CD4-positive, alpha-beta T cell treated with Interleukin-6 at 100 ng/mL for 8 hours (primary cell): ENCODE measurements around the gene MROH7.
"Not testable (repeated sequence)": the region's sequence is repeated elsewhere in the genome, so short reads cannot be mapped to it uniquely, and the experiment has no call there.

Source experiments
- DNase-seq: peaks from one replicate; pipeline ENCODE4 v3.0.0-alpha.2; 2020; ENCODE audit warnings: mixed read lengths, low spot score

The MROH7 gene

DNA sequence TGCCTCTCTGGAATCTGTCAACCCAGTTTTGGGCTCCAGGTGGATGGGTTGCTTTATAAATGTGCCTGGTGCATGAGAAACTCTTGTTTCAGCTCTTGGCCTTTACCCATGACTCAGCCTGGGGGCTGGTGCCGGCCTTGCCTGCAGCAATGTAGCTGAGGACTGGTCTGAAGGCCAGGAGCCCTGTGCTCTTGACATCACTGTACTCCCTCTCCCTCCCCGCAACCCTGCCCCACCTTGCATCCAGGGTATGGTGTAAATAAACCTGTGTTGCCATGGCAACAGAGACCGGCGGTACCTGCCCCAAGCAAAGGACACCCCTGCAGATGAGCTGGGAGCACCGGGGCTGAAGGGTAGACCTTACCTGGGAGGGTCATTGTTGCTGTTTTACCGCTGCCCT is 31.5 kb upstream of the MROH7 start:
- DNase-seq, result no peak

DNA sequence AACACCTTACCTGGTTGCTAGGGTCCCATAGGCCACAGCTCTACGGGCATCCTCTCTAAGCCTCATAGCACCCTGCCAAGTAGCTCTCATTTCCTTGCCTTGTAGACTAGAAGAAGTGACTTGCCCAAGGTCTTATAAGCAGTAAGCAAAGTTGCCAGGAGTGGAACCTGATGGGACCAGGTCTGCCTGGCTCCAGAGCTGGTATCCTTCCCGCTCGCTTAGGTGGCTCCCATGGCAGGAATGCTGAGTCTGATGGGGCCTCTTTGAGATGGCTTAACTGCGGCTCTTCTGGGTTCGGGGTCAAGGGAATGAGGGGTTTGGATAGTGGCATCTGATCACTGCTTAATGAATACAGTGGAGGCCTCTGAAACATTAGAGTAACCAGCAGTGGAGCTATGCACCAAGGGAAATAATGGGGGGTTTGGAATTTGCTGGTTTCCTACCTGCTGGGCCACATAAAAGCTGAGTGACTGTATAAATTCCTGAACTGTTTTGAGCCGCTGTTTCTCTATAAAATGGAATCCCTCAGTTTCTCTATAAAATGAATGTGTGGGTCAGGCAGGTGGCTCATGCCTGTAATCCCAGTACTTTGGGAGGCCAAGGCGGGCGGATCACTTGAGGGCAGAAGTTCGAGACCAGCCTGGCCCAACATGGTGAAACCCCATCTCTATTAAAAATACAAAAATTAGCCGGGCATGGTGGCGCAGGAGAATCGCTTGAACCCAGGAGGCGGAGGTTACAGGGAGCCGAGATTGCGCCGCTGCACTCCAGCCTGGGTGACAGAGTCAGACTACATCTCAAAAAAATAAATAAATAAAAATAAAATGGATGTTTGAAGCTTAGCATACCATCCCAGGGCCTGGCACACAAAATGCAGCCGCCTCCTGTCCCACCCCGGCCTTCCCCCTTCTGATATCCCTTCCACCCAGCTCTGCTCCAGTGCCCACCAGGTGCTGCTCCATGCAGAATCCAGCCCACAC is 30.7 kb upstream of the MROH7 start:
- no peak for DNase-seq

DNA sequence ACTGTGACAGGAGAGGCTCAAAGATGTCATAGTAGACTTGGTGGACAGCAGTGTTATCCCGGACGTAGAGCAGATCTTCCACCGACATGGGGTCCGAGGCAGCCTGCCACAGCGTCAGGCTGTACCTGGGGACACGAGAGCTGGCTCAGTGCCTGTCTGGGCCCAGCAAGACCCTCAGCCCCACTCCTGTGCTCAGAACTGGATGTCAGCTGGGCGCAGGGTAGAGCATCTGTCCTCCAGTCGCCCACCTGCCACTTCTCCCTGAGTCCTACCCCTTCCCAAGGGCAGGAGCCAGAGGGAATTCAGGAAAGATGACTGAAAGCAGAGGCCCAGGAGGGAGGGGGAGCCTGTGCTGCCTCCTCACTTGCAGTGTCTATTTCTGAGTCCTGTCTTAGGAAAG is 30.0 kb upstream of the MROH7 start:
- DNase-seq, result no peak

DNA sequence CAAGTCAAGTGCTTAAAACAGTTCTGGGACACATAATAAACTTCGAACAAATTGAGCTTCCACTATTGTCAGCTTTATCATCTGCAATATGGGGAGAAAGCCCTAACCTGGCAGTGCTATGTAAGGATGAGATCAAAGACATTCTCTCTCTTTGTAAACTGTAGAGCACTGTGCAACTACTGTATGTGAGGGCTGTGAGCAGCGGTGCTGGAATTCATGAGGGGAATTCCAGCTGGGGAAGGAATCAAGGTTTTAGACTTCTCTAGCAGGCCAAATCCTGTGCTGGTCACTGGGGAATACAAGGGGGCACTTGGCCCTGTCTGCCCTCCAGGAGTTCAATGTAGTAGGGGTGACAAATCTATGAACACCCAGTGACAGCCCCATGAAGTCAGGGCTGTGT is 27.6 kb upstream of the MROH7 start:
- no peak for DNase-seq

DNA sequence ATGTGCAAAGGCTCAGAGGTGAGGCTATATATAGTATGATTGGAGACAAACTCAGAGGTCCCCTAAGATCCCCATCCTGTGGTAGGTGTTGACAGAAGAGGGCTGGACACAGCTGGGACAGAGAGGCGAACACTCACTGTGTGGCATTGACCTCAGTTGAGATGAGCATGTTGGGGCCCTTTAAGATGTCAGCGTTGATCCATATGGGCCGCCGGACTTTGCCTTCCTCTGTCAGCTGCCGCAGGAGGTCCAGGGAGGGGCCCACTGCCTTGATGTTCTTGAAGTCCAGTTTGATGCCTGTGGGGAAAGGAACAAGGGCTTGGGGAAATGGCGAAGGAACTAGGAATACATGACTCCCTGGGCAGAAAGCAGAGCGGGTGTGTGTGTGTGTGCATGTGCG is 27.0 kb upstream of the MROH7 start:
- no peak for DNase-seq

DNA sequence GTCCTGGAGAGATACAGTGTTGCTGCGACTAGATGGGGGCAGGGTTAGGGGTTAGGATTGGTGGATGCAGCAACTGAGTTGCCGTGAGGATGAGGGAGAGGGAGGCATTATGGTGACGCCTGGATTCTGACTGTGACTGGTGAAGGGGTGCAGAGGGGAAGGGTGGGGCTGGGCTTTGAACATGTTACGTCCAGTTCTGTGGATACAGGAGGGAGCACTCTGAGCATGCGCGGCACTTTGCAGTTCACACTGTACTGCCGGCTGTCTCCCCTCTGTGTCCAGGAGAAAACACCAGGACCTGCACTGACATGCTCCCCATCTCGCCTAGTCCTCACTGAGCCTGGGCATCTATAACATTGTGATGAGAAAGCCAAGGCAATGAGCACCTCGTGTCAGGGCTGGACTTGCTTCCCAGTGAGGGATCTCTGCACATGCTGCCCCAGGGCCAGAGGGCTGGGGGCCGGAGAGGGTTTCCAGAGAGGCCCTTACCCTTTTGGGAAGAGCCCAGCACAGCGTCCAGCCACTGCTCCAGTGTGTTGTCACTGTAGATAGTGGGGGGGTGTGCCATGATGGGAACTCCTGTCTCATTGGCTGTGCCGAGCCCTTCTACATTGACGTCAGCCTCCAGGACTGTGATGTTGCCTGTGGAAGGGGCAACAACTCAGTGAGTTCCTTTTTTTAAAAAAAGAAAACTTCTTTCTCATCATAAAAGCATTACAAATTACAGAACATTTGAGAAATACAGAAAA is 25.9 kb upstream of the MROH7 start:
- DNase-seq, result no peak

DNA sequence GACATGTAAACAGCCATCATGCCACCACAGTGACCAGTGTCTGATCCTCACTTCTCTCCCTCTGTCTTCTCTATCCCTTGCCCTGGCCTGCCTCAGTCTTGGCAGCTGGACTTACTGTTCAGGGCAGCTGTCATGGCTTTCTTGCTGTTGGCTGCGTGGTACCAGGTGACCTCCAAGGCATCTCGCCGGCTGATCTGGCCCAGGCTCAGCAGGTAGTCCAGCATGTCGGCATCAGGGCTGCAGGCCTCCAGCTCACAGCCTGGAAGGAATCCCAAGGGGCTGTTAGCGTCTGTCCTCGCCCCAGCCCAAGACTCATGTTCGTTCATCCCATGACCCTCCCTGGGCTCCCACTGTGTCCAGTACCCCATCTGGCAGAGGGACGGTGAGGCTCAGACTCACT is 21.8 kb upstream of the MROH7 start:
- DNase-seq, result no peak

DNA sequence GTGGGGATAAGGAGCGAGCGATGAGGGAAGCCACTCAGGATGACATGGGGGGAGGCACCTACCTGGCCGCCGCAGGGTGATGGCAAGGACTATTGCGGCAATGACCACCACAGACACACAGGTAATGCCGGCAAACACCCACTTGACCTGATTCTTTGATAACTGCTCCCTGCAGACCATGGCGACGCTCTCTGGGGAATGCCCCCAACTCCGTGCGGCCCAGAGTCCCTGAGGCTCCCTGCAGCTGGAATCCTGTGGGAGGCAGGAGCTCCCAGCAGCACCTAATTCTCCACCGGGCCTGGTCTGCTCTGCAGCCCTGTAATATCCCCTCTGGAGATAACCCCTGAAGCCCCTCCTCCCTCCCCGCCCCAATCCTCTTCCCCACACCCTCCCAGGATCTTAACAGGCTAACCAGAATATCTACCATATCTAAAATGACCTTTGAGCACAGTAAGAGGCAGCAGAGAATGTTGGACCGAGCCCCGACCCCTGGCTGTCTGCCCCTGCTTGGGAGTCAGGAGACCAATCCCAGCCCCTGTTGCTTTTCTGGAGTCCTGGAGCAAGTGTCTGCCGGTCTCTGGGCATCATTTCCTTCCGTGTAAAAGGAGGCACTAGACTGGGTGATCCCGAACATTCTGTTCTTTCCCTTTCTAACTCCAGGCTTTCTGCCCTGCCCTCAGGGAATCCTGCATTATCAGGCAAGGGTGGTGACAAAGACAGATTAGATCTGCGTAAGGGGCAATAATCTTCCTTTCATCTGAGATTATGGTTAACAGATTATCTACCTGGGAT is 18.2 kb upstream of the MROH7 start, which contains the start of gene FAM151A:
Gene FAM151A (minus strand): TSS at position 310 of the 792 bp plus-strand sequence. CDS start 130 bp downstream, at position 180.
- no peak for DNase-seq

DNA sequence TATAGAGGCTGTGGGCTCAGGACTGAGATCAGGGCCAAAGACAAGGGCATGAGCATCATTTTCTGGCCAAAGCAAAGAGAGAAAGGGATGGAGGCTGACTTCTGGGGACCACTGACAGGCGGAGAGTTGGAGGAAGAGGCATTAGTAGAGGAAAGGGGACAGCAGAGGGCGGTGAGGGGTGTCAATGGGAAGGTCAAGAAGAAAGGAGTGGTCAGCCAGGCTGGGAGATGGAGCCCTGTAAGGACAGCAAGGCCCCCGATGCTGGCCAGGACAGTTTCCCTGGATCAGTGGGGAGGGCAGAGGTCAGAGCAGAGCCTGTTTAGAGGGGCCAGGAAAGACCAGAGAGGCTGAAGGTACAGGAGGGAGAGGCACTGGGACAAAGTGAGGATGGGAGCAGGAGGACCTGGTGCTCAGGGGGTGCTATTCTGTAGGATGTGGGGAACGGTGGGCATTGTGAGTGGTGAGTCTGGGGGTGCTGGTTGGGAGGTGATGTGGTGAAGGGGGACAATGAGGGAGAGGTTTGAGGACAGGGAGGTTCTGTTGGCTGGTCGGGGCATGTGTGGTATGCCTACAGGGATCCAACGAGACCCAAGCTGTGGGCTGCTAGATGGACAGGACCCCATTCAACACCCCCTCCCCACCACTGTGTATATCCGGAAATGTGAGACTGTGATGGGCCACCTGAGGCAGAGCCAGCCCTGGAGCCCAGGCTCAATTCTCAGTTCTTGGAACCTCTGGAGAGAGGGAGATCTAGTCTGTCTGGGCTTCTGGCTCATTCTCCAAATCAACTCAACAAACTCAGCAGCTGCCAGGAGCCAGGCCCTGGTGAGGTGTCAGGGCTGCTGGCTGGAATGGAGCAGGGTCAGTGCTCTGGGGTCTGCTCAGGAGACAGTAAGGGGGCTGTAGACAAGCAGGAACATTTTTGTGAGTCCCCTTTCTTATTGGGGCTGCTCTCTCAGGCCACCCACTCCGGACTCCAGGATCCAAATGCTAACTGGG is 16.8 kb upstream of the MROH7 start:
- DNase-seq, result no peak

DNA sequence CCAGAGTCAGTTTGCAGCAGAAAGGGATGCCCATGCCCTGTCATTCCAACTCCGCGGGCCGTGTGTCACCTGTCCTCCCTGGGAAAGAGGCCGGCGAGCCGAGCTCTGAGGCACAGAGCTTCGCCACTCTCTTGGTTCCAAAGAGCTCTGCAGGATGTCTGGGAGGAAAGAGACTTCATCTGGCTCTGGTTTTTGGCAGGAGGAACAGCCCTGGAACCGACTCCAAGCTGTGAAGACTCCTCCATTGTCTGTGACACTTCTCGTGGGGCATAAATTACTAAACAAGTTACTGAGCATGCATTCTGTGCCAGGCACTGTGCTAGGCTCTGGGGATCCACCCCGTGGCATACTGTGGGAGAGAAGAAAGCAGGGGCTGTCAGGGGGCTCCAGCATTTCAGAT is 14.4 kb upstream of the MROH7 start:
- DNase-seq, result no peak

DNA sequence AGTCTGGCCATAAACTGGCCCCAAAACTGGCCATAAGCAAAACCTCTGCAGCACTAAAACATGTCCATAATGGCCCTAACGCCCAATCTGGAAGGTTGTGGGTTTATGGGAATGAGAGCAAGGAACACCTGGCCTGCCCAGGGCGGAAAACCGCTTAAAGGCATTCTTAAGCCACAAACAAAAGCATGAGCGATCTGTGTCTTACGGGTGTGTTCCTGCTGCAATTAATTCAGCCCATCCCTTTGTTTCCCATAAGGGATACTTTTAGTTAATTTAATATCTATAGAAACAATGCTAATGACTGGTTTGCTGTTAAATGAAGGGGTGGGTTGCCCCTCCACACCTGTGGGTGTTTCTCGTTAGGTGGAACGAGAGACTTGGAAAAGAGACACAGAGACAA is 5.8 kb upstream of the MROH7 start:
- not testable (repeated sequence) for DNase-seq

DNA sequence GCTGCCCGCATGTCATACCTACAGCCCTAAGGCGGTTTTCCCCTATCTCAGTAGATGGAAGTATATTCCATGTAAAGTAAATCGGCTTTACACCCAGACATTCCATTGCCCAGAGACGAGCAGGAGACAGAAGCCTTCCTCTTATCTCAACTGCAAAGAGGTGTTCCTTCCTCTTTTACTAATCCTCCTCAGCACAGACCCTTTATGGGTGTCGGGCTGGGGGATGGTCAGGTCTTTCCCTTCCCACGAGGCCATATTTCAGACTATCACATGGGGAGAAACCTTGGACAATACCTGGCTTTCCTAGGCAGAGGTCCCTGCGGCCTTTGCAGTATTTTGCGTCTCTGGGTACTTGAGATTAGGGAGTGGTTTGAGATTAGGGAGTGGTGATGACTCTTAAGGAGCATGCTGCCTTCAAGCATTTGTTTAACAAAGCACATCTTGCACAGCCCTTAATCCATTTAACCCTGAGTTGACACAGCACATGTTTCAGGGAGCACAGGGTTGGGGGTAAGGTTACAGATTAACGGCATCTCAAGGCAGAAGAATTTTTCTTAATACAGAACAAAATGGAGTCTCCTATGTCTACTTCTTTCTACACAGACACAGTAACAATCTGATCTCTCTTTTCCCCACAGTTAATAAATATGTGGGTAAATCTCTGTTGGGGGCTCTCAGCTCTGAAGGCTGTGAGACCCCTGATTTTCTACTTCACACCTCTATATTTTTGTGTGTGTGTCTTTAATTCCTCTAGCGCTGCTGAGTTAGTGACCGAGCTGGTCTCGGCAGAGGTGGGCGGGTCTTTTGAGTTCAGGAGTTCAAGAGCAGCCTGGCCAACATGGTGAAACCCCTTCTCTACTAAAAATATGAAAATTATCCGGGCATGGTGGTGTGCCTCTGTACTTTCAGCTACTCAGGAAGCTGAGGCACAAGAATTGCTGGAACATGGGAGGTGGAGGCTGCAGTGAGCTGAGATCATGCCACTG is 4.8 kb upstream of the MROH7 start:
- DNase-seq, result not testable (repeated sequence)

DNA sequence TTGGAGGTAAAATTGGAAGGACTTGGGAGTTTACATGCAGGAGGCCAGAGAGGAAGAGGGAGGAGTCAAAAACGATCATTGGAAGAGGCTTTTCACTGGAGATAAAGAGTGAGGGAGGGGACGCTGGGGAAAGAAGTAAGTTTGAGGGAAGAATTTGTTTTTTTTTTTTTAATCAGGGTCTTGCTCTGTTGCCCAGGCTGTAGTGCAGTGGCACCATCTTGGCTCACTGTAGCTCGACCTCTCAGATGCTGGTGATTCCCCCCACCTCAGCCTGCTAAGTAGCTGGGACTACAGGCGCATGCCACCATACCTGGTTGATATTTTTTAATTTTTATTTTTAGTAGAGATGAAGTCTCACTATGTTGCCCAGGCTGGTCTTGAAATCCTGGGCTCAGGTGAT is 1.2 kb upstream of the MROH7 start:
- DNase-seq, result no peak

DNA sequence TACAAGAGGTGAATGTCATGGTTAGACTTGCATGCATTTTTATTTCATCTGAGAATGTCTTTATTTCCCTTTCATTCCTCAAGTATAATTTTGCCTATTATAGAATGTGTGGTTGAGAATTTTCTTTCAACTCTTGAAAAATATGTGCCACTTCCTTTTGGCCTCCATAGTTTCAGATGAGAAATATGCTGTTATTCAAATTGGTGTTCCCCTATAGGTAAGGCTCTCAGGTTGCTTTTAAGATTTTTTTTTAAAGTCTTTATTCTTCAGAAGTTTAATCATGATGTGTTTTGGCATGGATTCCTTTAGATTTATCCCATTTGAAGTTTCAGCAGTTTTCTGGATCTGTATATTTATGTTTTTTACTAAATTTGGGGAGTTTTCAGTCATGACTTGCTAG is 2.1 kb downstream of the MROH7 start:
- DNase-seq, result no peak

DNA sequence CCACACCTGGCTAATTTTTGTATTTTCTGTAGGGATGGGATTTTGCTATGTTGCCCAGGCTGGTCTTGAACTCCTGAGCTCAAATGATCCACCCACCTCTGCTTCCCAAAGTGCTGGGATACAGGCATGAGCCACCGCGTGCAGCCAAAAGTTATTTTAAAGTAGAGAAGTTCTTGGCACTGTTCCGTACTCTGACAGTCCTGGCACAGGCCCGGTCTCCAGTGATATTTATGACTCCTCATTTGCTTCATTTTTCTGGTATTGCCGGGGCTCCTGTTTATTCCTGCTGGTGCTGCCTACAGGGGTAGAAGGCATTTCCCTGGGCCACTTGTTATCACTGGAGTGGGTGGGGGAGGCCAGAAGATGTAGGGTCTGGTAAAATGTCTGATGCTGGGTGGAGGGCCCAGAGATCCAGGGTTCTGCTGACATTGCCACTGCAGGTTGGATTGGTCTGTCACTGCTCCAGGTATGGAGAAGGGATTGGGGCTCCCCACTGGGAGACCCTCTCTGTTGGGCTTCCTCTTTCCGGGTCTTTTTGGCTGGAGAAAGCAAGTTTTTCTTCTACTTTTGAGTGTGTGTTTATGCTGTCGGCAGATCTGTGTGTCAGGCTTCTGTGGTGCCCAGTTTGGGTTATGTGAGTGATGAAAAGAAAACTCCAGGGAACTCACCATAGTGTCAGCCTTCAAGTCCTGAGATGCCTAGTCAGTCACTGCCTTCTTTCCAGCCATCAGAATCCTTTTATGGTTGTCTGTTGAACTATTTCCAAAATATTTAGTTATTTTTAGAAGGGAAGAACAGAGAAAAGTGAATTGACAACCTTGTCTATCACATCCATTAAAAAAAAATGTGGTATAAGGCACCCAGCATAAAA is 4.5 kb downstream of the MROH7 start:
- DNase-seq, result no peak

DNA sequence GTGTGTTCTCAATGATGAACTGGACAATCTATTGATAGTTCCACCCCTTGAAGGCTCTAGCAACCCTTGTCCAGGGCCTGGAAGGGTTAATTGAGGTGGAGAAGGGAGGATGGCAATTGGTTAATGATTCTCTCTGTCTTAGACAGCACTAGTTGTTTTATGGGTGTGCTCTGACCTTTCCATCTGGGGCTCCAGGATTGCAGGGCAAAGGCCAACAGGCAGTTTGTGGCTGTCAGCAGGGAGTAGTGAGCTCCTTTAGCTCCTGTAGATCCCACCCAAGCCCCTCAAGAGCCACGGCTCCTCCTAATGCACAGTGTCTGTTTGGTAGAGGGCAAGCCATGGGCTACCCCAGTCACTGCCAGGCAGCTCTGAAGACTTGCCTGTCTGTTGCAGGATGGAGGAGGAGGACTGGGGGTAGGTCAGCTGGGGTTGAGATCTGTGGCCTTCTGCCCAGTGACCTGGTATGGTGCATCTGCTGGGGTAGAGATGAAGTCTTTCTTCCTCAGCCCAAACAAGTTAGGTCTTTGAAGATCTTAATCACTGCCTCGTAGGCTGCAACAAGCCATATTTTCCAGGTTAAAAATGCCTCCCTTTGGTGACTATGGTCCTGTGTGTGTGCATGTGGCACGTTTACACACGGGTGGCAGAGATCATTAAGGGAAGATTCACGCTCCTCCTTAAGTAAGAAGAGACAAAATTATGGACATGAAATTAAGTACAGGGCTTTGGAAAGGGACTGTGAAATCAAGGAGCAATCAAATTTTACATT is 7.7 kb downstream of the MROH7 start:
- DNase-seq, result no peak

DNA sequence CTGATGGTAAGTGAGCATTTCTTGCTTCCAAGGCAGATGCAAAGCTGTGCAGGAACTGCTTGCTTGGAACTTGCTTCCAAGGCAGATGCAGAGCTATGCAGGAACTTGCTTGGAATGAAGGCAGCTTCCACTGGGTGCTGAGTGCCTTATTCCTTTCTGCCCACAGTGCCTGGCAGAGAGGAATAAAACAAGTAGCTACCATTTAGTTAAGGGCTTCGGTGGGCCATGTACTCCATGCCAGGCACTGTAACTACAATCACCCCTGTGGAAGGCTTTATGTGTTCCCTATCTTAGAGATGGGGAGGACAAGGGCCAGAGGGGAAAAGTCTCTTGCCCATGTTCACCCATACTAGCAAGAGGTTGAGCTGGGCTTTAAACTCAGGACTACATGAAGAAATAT is 8.3 kb downstream of the MROH7 start:
- no peak for DNase-seq

DNA sequence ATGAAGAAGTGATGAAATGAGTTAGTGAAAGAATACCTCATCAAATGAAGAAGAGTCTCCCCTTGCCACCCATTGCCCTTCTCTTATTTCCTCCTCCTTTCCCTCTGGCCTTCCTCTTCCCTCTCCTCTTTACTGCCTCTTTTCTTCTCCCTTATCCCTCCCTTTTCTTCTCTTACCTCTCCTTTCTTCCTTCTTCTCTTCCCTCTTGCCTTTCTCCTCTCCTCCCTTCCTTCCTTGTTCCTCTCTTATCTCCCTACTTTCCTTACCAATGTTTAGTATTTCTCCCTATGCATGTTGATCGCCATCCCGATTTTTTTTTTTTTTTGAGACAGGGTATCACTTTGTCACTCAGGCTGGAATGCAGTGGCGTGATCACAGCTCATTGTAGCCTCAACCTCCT is 8.8 kb downstream of the MROH7 start:
- no peak for DNase-seq
